ENCODE data around the gene CTXND1.

The CTXND1 gene

GRCh38 chr15:80259942-80260510 lies 8.0 kb upstream of the CTXND1 start:
- DNase-seq (ENCODE audit: low read depth in 2 of 2), result no peak

DNA sequence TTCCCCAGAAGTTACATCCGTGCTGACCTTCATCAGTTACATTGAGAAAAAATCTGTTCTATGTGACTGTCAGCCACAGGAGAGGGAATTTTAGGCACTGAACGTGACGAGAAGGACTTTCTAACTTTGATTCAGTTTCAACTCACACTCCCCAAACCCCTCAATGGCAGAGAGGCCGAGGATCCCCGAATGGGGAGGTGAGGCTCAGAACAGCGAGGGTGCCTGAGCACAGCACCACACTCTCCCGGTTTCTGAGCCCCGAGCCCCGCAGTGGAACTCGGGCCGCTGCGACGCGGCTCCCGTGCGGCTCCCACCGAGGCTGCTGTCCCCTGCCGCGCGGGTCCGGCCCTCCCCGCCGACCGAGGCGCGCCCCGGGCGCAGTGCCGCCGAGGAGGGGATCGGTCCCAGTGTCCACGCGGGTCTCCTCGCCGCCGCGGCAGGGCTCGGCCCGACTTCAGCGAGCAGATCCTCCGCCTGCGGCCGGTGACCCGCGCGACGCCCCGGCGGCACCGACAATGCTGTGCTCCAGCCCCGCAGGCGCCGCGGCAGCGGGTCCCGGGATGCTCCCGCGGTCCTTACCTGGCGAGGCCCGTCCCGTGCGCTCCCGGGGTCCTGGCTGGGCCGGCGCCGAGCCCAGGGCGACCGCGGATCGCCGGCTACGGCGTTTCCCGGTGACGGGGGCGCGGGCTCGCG lies 439 bp downstream of the CTXND1 start:
- no peak for DNase-seq (ENCODE audit: low read depth in 2 of 2)

- DNase-seq (ENCODE audit: low read depth in 2 of 2), result no peak
Observed at GRCh38 chr15:80250614-80251427, 1.2 kb downstream of the CTXND1 start.

GRCh38 chr15:80249973-80250372 lies 2.0 kb downstream of the CTXND1 start:
- DNase-seq (ENCODE audit: low read depth in 2 of 2), result no peak

DNA sequence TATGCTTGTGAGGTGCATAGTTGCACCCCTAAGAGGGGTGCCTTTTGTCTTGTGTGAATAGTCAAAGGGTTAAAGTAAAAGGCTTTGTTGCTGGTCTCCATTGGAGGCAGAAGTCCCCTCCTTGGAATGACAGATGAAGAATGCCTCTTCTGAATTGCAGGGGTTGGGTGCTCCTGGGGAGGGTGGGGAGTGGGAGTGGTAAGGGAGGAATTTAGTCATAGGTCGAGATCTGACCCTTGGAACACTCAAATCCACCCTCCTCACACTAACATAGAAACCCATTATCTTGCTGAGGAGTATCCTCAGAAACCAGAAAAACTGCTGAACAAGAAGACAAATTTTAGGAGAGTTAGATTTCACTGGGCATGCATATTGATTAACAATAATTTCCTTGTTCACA lies 4.7 kb downstream of the CTXND1 start:
- DNase-seq (ENCODE audit: low read depth in 2 of 2), result no peak

- DNase-seq (ENCODE audit: low read depth in 2 of 2), result no peak
Observed at GRCh38 chr15:80246425-80246894, 5.6 kb downstream of the CTXND1 start.

DNA sequence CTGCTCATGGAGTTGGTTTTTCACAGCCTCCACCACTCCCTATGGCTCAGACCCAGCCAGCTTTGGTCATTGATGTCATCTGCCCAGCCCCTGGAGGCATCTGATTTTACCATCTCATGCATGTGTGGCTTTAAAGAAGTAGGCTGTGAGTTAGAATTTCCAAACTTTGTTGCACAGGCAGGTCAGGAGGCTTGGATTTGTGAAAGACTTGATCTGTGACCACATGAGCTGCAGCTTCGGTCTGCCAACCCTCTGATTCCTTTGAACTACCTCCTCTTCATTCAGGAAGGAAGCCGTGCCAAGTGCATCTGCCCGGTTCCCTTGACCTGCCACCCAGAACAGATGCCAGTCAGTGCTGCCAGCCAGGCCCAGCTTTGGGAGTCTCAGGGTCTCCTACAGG lies 9.2 kb downstream of the CTXND1 start:
- DNase-seq (ENCODE audit: low read depth in 2 of 2), result no peak

GRCh38 chr15:80242132-80242769 lies 9.8 kb downstream of the CTXND1 start:
- DNase-seq (ENCODE audit: low read depth in 2 of 2), result peak; percentile 6 to 16

DNA sequence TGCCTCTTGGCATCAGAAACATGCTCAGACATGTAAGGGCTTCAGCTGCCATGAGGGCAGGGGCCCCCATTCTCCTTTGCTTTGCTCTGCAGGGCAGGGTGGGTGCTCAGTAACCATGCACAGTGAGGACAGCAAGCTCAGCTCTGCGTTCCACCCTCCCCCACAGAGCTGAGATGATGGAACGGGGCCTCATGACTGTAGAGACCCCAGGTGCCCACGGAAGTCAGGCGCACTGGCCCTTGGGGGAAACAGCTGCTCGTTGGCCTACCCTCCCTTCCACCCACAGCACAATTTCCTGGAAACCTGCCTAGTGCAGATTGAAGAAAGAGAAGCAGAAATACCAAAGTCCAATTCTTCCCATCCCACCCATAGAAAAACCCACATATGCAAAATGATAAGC lies 10.5 kb downstream of the CTXND1 start:
- no peak for DNase-seq (ENCODE audit: low read depth in 2 of 2)

DNA sequence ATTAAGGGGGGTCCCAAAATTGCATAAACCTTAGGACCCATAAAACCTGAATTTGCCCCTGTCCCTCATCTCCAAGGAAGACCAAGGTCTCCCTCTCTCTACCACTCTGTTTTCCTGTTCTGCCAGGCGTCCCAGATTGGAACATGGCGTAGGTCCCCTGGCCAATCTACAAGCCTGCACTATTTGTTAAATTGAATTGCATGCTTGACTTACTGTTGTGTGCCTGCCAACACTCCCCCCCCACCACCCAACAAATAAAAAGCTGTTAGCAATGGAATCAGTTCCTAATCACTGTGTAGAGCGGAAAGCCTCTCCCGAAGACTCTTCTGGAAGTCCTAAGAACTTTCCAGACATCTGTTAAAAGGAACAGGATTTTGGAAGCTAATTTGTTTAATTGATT lies 11.7 kb downstream of the CTXND1 start:
- no peak for DNase-seq (ENCODE audit: low read depth in 2 of 2)

GRCh38 chr15:80234883-80235282 lies 17.1 kb downstream of the CTXND1 start:
- no peak for DNase-seq (ENCODE audit: low read depth in 2 of 2)

DNA sequence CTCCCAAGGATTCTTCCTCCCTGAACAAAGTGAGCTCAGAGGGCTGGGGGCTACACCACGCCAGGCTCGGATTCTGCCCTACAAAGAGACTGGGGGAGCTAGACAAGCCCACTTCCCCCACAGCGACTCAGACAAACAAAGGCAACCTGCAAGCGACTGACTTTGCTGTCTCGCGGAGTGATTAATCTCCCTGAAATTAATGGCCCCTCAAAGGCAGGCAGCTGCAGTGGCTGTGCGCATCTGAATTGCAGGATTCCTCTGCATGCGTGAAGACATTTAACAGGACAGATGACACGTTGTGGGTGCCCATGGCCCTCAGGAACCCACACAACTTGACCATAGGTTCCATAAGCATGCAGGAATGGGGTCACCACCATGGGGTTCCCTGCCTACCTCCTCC lies 18.4 kb downstream of the CTXND1 start:
- no peak for DNase-seq (ENCODE audit: low read depth in 2 of 2)

DNA sequence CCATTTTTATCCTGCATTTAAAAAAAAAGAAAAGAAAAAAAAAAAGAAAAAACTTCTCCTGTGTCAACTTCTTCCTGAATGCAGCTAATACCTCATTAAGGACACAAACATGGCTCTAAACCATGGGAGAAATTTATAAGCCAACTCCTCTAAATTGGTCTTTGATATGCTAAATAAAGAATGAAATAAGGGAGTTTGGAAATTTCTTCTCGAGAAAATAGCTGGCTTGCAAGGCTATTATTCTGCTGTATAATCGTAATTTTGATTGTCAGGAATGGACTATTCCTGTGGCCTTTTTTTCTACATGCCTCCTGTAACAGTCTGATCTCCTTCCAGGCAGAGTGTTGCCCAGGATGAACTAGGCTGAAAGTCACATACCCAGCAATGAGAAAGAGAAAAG lies 20.6 kb downstream of the CTXND1 start:
- no peak for DNase-seq (ENCODE audit: low read depth in 2 of 2)

GRCh38 chr15:80228959-80229610 lies 22.9 kb downstream of the CTXND1 start:
- DNase-seq (ENCODE audit: low read depth in 2 of 2), result no peak

GRCh38 chr15:80219955-80220354 lies 32.1 kb downstream of the CTXND1 start:
- no peak for DNase-seq (ENCODE audit: low read depth in 2 of 2)

DNA sequence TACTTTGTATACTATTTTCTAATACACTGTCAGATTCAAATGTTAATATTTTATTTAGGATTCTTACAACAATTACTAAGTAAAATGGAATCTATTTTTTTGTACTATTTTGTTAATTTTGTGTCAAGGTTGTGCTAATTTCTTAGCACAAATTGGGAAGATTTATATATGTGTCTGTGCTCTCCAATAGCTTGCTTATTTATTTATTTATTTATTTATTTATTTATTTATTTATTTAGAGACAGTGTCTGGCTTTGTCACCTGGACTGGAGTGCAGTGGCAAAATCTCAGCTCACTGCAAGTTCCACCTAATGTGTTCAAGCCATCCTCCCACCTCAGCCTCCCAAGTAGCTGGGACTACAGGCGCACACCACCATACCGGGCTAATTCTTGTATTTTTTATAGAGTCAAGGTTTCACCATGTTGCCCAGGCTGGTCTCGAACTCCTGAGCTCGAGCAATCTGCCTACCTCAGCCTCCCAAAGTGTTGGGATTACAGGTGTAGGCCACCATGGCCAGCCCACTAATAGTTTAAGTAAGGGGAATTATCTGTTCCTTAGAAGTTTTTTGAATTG lies 34.6 kb downstream of the CTXND1 start:
- no peak for DNase-seq (ENCODE audit: low read depth in 2 of 2)

- DNase-seq (ENCODE audit: low read depth in 2 of 2), result no peak
Observed at GRCh38 chr15:80216911-80217310, 35.1 kb downstream of the CTXND1 start.

DNA sequence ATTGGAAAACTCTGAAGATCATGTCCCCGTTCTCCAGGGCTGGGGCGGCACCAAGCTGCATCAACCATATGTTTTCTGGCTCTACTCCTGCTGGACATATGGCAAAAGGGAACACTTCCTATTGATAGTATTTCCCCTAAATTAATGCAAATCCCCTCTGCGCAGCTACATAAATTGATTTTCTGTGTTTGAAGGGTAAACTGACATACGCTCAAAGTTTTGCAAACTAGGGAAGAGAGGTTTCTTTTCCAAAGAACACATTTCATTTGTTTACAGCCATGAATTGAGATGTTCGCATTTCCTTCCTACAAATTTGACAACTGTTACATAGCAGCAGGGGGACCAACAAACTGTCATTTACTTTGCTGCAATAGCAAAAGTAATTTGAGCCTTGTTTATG lies 35.9 kb downstream of the CTXND1 start:
- no peak for DNase-seq (ENCODE audit: low read depth in 2 of 2)

- no peak for DNase-seq (ENCODE audit: low read depth in 2 of 2)
Observed at GRCh38 chr15:80214910-80215309, 37.1 kb downstream of the CTXND1 start.

DNA sequence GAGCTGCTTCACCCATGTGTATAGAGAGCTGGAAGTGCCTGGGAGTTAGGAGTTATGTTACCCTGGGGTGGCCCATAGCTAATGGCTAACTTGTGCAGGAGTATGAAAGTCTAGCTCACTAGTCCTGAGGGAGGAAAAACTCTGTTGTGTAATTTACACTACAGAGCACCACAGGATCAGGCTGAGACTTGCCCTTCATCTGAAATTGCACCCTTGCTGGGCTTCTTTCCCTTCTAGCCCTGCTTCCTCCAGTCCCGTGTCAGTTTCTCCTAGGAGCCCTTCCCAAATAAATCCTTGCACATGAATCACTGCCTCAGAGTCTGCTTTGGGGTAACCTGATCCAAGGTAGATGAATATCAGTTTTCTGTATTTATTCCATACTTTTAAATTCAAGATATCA lies 40.0 kb downstream of the CTXND1 start:
- DNase-seq (ENCODE audit: low read depth in 2 of 2), result no peak
